ENCODE measurements around the gene PAPSS2. TPM values are rescaled to one million over a fixed set of nuclear protein-coding genes. Genes with fewer than 3 reads are reported as not detected.

The PAPSS2 gene
- total RNA-seq (2022; extraction: Qiagen RNA extraction), result 18.8 to 20.5 TPM (median 19.7 TPM) in 5 replicates

GRCh38 chr10:87659571-87660483 is at the start of gene PAPSS2:
Gene PAPSS2, plus strand, starts transcription at chr10:87659878. Its CDS starts 104 bp downstream, at chr10:87659982.

Other genes starting within 250 kb of the PAPSS2 start
- 21.7 to 26.4 TPM (median 23.8 TPM) in 5 replicates for gene MINPP1, start 155.0 kb upstream of the PAPSS2 start, total RNA-seq (2022; extraction: Qiagen RNA extraction)
- 32.2 to 54.0 TPM (median 39.8 TPM) in 5 replicates for gene ATAD1, start 158.3 kb downstream of the PAPSS2 start, total RNA-seq (2022; extraction: Qiagen RNA extraction)
- 0.45 to 0.56 TPM (median 0.50 TPM) in 5 replicates for gene KLLN, start 203.7 kb downstream of the PAPSS2 start, total RNA-seq (2022; extraction: Qiagen RNA extraction)
- 32.0 to 52.8 TPM (median 38.7 TPM) in 5 replicates for gene PTEN, start 203.7 kb downstream of the PAPSS2 start, total RNA-seq (2022; extraction: Qiagen RNA extraction)

Measured in A549 treated with AZD2906 at 1 μM for 4 hours (cell line).